ENCODE measurements around the gene TRIP13. TPM values are rescaled to one million over a fixed set of nuclear protein-coding genes. Genes with fewer than 3 reads are reported as not detected.
"Not testable (repeated sequence)": the region's sequence is repeated elsewhere in the genome, so short reads cannot be mapped to it uniquely, and the experiment has no call there.

Gene TRIP13, protein sequence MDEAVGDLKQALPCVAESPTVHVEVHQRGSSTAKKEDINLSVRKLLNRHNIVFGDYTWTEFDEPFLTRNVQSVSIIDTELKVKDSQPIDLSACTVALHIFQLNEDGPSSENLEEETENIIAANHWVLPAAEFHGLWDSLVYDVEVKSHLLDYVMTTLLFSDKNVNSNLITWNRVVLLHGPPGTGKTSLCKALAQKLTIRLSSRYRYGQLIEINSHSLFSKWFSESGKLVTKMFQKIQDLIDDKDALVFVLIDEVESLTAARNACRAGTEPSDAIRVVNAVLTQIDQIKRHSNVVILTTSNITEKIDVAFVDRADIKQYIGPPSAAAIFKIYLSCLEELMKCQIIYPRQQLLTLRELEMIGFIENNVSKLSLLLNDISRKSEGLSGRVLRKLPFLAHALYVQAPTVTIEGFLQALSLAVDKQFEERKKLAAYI
- total RNA-seq: 0.89 TPM

DNA sequence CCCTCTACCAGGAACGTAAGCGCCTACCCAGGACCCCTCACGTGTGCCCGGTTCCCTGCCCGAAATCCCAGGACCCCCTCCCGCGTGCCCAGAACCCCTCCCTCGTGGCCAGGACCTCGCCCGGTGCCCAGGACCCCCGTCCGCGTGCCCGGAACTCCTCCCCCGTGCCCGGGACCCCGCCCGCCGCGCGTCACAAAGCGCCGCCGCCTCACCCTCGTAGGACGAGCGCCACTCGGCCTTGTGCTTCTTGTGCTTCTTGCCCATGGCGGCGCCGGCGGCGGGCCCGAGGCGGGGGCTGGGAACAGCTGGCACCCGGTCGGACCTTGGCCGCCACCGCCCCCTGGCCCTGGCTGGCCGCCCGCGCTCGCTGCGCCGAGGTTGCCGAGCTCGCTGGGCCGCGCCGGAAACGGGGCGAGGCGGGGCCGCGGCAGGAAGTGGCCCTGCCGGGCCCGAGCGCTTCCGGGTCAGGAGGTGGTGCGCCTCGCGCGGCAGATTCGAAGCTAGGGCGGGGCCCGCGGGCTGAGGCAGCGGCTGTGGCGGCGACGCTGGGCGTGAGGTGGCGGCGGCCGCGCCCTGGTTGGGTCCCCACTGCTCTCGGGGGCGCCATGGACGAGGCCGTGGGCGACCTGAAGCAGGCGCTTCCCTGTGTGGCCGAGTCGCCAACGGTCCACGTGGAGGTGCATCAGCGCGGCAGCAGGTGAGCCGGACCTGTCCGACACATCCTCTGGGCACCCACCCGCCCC, at the start of gene TRIP13, which contains the start of gene BRD9:
Gene TRIP13 (plus strand): TSS at position 491 of the 743 bp plus-strand sequence. CDS start 115 bp downstream, at position 606.
Gene BRD9 (minus strand): TSS at position 408 of the 743 bp plus-strand sequence. CDS start 144 bp downstream, at position 264.
- DNase-seq (ENCODE audit: low spot score) (peak; percentile 87), ATAC-seq (peak; percentile 97)
- intact Hi-C loops (cut with DNase I): no loop called here

DNA sequence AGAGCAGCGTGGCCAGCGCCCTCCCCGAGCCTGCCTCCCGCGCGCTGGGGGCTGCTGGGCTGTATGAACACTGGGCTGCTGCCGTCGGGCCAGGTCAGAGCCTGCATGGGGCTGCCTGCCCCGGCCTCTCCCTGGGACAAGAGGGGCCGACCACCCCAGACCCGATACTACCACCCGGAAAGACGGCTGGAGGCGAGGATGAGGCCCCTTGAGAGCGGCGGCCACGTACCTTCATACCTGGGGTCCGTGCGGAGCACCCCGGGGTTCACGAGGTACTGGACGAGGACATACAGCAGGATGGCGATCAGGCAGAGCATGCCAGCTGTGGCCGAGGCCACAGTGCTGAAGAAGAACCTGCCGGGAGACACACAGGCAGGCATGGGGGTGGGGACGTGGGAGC, 49.3 kb upstream of the TRIP13 start:
- not testable (repeated sequence) for ATAC-seq
- DNase-seq (ENCODE audit: low spot score): peak; percentile 50
- intact Hi-C loops (cut with DNase I): loop anchor here (5.0 kb wide), 1 partner anchor 86 kb away; no protein-coding TSS in a partner anchor

DNA sequence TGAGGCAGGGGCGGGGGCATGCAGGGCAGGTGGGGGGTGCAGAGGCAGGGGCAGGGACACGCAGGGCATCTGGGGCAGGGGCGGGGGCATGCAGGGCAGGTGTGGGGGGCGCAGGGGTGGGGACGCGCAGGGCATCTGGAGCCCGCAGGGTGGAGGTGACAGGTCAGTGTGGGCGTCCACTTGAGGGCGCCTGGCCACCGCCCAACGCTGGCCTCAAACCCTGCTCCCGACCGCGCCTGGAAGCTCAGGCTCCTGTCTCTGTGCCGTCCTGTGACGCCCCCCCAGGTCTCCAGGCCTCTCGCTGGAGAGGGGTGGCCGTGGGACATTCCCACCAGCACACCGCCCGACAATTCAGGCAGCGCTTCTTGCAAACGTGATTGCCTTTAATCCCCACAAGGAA, 48.8 kb upstream of the TRIP13 start:
- intact Hi-C loops (cut with DNase I): loop anchor here (5.0 kb wide), 1 partner anchor 87 kb away; no protein-coding TSS in a partner anchor
- not testable (repeated sequence) for ATAC-seq
- peak; percentile 55 for DNase-seq (ENCODE audit: low spot score)

DNA sequence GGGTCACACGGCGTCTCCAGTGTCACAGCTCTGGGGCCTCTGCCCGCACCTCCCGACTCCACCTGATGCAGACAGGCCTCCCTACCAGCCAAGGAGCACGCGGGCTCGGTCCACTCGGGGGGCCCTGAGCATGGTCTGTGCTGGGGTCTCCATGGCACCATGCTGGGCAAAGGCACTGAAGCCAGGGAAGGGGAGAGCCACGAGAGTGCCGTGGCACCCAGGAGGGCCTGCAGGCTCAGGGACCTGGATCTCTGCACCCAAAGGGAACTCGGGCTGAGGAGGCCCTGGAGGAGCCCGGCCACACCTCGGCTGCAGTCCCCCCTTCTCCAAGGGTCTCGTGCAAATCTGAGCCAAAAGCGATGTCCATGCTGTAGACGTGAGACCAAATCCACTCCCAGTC, 48.3 kb upstream of the TRIP13 start:
- intact Hi-C loops (cut with DNase I): loop anchor here (5.0 kb wide), 1 partner anchor 87 kb away; no protein-coding TSS in a partner anchor
- not testable (repeated sequence) for ATAC-seq
- DNase-seq (ENCODE audit: low spot score): peak; percentile 58

DNA sequence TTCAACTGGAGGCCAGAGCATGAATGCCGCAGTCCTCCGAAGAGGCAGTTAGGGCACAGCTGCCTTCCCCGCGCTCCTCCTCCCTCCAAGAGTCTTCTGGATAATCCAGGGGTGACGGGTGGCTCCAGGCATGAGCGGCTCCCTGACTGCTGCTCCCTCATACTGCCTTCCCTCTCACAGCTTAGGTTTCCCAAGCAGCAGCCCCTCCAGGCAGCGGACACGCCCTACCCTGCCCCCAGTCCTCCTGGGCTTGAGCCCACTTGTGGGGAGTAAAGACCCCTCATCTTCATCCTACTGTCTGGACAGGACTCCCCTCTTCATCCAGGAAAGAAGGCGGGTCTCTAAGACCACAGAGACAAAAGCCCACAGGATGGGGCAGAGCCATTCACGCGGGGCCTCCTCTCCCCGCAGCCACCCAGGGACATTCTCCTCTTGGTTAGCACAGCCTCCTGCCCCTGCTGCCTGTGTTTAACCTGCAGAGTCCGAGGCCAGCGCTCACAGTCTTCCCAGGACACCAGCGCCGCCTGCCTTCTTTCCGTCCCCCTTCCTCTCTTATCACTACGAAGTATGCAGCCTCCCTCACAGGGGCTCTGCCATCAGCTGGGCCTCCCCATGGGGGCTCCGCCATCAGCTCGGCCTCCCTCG, 47.5 kb upstream of the TRIP13 start:
- intact Hi-C loops (cut with DNase I); ATAC-seq: not testable (repeated sequence)
- peak; percentile 57 for DNase-seq (ENCODE audit: low spot score)

DNA sequence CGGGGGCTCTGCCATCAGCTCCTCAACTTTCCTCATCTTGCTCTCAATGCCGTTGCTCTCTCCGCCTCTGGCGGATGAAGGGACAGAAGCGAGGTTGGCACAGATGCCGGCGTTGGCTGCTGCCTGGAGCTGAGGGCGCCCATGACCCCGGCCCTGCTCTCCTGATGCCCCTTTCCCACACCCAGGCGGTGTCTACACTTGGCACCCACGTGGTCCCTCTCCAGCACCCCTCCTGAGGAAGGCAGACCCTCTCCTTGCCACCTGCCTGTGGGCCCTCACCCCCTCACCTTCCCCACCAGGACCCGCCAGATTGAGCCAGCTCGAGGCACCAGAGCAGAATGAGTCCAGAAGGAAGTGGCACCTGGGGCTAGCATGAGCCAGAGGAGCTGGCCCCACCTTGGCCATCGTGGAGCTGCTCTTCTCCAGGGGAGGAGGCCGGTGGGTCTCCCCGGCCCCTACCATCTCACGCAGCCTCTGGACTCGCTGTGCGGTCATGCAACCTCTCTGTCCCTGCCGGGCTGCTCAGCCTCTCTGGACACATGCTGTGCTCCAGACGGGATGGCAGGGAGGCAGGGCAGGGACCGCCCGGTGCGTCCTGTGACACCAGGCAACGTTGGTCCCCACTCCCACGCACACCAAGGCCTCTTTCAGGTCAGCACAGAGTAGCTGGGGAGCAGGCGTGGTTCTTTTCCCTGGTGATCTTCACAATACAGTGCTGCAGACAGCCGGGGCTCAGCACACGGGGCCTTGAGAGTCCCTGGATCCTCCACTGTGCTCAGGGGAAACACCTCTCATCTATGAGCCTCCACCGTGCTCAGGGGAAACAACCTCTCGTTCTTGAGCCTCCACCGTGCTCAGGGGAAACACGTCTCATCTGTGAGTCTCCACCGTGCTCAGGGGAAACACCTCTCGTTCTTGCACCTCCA, 46.7 kb upstream of the TRIP13 start:
- DNase-seq (ENCODE audit: low spot score): peak; percentile 32

DNA sequence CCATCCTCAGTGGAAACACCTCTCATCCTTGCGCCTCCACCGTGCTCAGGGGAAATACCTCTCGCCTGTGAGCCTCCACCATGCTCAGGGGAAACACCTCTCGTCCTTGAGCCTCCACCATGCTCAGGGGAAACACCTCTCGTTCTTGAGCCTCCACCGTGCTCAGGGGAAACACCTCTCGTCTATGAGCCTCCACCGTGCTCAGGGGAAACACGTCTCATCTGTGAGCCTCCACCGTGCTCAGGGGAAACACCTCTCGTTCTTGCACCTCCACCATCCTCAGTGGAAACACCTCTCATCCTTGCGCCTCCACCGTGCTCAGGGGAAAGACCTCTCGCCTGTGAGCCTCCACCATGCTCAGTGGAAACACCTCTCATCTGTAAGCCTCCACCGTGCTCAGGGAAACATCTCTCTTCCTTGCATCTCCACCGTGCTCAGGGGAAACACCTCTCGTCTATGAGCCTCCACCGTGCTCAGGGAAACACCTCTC, 46.0 kb upstream of the TRIP13 start:
- DNase-seq (ENCODE audit: low spot score): peak; percentile 62
- intact Hi-C loops (cut with DNase I); ATAC-seq: not testable (repeated sequence)

More for the DNA sequence above, 46.7 kb upstream of the TRIP13 start:
- ATAC-seq; intact Hi-C loops (cut with DNase I): not testable (repeated sequence)

DNA sequence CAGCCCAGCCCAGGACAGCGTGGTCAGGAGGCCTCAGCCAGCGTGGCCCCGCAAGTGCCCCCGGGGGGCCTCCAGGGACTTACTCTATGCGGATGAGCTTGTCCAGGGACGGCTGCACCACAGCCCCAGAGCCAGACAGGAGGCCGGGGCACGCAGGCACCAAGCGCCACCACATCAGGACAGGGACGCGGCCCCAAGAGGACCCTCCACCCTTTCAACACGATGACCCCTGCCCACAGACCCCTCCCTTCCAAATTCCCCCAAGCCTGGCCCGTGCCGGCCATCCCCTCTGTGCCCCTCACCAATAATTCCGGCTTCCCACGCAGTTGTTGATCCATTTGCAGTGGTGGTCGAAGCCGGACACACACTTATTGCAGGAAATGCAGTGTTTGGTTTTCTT, 45.5 kb upstream of the TRIP13 start:
- intact Hi-C loops (cut with DNase I); ATAC-seq: not testable (repeated sequence)
- peak; percentile 44 for DNase-seq (ENCODE audit: low spot score)

DNA sequence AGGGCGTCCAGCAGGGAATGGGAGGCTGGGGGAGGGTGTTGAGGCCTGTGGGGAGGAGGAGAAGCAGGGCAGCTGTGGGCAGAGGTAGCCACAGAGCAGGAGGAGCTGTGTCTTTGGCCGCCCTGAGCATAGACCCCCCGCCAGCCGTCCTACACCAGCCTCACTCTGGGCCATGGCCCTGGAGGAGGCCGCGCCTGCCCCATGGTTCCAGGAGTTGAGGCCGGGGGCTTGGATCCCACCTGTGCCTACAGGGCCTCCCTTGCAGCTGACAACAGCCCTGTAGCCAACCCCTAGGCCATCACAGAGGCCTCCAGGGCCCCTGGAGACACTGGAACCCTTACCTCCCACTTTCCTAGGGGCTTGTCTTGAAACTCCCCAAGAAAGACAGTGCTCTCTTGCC, 44.9 kb upstream of the TRIP13 start:
- ATAC-seq; intact Hi-C loops (cut with DNase I): not testable (repeated sequence)
- peak; percentile 35 for DNase-seq (ENCODE audit: low spot score)

DNA sequence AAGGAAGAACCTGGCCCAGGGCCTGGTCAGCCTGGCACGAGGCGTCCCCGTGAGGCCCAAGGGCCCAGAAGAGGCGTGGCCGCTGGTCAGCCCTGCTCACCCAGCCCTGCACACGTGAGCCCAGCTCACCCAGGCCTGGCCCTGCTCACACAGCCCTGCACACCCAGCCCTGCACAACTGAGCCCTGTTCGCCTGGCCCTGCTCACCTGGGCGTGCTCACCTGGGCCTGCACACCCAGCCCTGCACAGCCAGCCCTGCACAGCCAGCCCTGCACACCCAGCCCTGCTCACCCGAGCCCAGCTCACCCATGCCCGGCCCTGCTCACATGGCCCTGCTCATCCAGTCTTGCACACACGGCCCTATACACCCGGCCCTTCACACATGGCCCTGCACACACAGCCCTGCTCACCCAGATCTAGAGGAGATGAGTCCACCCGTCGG, 44.0 kb upstream of the TRIP13 start:
- DNase-seq (ENCODE audit: low spot score) (peak; percentile 50), ATAC-seq (no peak)
- intact Hi-C loops (cut with DNase I): no loop called here

DNA sequence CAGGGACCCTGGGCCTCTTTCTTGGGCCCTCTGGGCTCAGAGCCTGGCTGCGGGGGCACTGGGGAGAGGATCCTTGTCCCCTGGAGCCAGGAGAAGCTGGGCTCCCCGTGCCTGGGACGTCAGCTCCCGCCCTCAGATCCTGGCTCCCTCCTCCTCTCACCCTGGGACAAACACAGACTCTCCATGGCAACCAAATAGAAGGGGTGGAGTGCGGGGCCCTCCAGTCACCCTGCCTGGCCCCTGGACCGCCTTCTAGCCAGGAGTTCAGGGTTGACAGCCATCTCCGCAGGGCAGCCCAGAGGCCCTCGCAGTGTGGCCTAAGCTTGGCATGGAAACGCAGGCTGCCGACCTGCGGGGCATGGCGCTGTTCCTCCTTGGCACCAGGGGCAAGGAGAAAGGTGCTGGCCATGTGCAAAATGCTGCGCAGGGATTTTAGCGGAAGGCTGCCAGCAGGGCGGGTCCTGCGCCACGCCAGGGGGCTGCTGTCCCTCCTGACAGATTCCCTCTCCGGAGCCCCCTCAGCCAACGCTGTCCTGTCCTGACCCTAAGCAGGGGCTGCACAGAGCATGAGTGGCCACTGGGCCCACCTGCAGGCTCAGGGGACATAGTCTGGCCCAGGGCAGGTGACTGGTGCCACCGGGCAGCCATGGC, 42.9 kb upstream of the TRIP13 start:
- DNase-seq (ENCODE audit: low spot score) (peak; percentile 49), ATAC-seq (peak; percentile 36)
- intact Hi-C loops (cut with DNase I): no loop called here

DNA sequence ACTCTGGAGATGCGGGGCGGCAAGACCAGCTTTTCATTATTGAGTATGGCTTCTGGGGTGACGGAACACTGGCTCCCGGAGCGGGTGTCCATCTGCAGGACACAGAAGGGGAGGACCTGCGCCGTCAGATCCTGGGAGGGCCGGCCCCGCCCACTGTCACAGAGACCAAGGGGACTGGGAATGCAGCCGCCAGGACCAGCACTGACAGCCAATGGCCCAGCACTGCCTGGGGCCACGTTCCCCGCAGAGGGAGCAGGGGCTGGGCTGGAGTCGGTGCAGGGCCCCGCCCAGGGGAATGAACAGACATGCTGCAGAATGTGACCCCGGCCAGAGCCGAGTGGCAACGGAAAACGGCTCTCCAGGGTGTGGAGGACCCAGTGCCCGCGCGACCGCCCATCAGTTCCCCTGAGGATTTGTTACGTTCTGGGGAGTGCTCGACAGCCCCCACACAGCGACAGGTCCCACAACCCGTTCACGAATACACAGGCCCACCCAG, 42.1 kb upstream of the TRIP13 start, which contains the start of gene ZDHHC11:
Gene ZDHHC11 (minus strand): TSS at position 476 of the 496 bp plus-strand sequence. CDS start 384 bp downstream, at position 92.
- DNase-seq (ENCODE audit: low spot score): peak; percentile 60
- peak; percentile 33 for ATAC-seq
- intact Hi-C loops (cut with DNase I): no loop called here

DNA sequence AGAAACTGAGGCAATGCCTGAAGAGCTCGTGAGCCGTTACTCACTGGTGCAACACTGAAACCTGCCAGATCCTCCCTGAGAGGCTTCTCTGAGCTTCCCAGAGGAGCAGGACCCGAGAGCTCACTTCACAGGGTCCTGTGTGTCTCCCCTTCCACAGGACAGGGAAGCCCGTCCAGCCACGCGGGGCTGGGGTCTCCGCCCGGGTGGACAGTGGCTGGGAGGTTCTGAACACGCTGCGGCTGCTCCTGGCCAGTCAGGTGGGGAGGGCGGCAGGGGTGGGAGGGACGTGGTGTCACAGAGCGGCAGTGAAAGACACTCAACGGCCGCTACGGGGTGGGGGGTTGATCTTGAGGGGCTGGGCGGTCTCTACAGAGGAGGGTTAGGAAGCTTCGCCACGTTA, 41.6 kb upstream of the TRIP13 start:
- intact Hi-C loops (cut with DNase I): no loop called here
- ATAC-seq (no peak), DNase-seq (ENCODE audit: low spot score) (peak; percentile 44)

DNA sequence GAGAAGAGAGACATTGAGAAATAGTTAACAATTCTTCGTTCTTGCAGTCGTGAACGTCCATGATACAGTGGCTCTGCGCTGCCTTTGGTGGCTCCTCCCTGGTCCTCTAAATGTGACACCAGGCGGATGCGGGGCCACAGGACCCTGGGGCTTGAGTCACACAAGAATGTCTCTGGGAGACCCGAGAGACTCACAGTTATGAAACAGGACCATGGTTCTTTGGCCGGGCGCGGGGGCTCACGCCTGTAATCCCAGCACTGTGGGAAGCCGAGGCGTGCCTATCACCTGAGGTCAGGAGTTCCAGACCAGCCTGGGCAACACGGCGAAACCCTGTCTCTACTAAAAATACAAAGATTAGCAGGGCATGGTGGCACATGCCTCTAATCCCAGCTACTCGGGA, 41.1 kb upstream of the TRIP13 start:
- intact Hi-C loops (cut with DNase I): no loop called here
- ATAC-seq: no peak
- DNase-seq (ENCODE audit: low spot score): peak; percentile 49

DNA sequence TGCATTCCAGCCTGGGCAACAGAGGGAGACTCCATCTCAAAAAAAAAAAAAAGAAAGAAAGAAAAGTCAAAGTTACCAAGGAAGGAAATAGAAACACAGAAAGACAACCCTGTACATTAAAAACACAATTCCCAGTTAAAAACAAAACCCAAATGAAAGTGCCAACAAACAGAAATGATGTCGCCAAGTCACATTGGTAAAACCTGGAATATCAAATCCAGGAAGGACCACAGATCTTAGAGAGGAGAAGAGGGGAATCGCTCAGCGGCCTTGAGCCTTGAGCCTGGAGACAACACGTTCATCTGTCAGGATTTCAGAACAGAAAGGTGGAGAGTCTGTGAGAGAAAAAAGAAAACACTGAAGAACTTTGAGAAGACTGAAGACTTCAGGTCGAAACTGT, 40.7 kb upstream of the TRIP13 start:
- DNase-seq (ENCODE audit: low spot score): no peak
- no peak for ATAC-seq
- intact Hi-C loops (cut with DNase I): no loop called here

DNA sequence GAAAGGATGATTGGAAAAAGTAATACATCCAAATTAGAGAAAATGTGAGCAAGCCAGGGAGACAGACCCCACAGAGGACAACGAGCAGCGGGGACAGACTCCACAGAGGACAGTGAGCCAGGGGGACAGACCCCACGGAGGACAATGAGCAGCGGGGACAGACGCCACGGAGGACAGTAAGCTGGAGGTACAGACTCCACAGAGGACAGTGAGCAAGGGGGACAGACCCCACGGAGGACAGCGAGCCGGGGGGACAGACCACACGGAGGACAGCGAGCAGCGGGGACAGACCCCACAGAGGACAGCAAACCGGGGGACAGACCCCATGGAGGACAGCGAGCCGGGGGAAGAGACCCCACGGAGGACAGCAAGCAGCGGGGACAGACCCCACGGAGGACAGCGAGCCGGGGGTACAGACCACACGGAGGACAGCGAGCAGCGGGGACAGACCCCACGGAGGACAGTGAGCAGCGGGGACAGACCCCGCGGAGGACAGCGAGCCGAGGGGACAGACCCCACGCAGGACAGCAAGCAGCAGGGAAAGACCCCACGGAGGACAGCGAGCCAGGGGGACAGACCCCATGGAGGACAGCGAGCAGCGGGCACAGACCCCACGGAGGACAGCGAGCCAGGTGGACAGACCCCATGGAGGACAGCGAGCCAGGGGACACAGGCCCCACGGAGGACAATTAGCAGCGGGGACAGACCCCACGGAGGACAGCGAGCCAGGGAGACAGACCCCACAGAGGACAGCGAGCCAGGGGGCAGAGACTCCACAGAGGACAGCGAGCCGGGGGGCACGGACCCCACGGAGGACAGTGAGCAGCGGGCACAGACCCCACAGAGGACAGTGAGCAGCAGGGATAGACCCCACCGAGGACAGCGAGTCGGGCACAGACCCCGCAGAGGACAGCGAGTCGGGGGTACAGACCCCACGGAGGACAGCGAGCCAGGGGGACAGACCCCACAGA, 40.0 kb upstream of the TRIP13 start:
- ATAC-seq (no peak), DNase-seq (ENCODE audit: low spot score) (peak; percentile 37)
- intact Hi-C loops (cut with DNase I): no loop called here

Data from sciatic nerve (tissue), 2 donors.